ENCODE results near the gene KRTAP5-3.
"Not testable (repeated sequence)": the region's sequence is repeated elsewhere in the genome, so short reads cannot be mapped to it uniquely, and the experiment has no call there.

KRTAP5-3 gene

GRCh38 chr11:1629326-1630185, 21.3 kb upstream of the KRTAP5-3 start, which contains the start of gene KRTAP5-5:
TSS of gene KRTAP5-5 (plus strand) at chr11:1629775. CDS start at chr11:1629841, 66 bp downstream.
- no peaks in the 10 kb centered on the region for H3K9me3 ChIP-seq (ENCODE audit: control insufficient read depth, low read length)
- no peaks in the 10 kb centered on the region for H3K4me1 ChIP-seq (ENCODE audit: control insufficient read depth, insufficient read depth, low read length)
- H3K9ac ChIP-seq (ENCODE audit: low read length), result no peak within 1 kb of the TSS
- DNase-seq (ENCODE audit: low read depth), result no peak
- H3K4me3 ChIP-seq (ENCODE audit: low read length), result no peak within 1 kb of the TSS
- H3K27me3 ChIP-seq (replicated peaks; ENCODE audit: control insufficient read depth, insufficient read depth, low read length), result peaks cover 65% of the 10 kb centered on the region
- H3K36me3 ChIP-seq (ENCODE audit: control insufficient read depth, insufficient read depth, low read length, severe bottlenecking), result no peaks in the 10 kb centered on the region

- Histone ChIP-seq H3K9me3 (ENCODE audit: control insufficient read depth, low read length) (no peaks in the 10 kb centered on the region), H3K27me3 (replicated peaks; ENCODE audit: control insufficient read depth, insufficient read depth, low read length) (peaks cover 70% of the 10 kb centered on the region), H3K9ac (ENCODE audit: low read length) (no peak overlapping the region), H3K36me3 (ENCODE audit: control insufficient read depth, insufficient read depth, low read length, severe bottlenecking) (no peaks in the 10 kb centered on the region), H3K4me3 (ENCODE audit: low read length) (no peak overlapping the region), H3K4me1 (ENCODE audit: control insufficient read depth, insufficient read depth, low read length) (no peaks in the 10 kb centered on the region)
- DNase-seq (ENCODE audit: low read depth), result peak; percentile 76
Measured at GRCh38 chr11:1628506-1629325, 20.5 kb upstream of the KRTAP5-3 start.

GRCh38 chr11:1625541-1625940, 17.3 kb upstream of the KRTAP5-3 start:
- Histone ChIP-seq H3K4me3 (ENCODE audit: low read length) (no peak overlapping the region), H3K36me3 (ENCODE audit: control insufficient read depth, insufficient read depth, low read length, severe bottlenecking) (no peaks in the 10 kb centered on the region), H3K9ac (ENCODE audit: low read length) (no peak overlapping the region), H3K9me3 (ENCODE audit: control insufficient read depth, low read length) (no peaks in the 10 kb centered on the region), H3K4me1 (ENCODE audit: control insufficient read depth, insufficient read depth, low read length) (no peaks in the 10 kb centered on the region), H3K27me3 (replicated peaks; ENCODE audit: control insufficient read depth, insufficient read depth, low read length) (peaks cover 55% of the 10 kb centered on the region)
- DNase-seq (ENCODE audit: low read depth), result no peak

GRCh38 chr11:1624621-1625020, 16.4 kb upstream of the KRTAP5-3 start:
- Histone ChIP-seq H3K36me3 (ENCODE audit: control insufficient read depth, insufficient read depth, low read length, severe bottlenecking) (no peaks in the 10 kb centered on the region), H3K9me3 (ENCODE audit: control insufficient read depth, low read length) (no peaks in the 10 kb centered on the region), H3K4me3 (ENCODE audit: low read length) (no peak overlapping the region), H3K4me1 (ENCODE audit: control insufficient read depth, insufficient read depth, low read length) (no peaks in the 10 kb centered on the region), H3K9ac (ENCODE audit: low read length) (no peak overlapping the region), H3K27me3 (replicated peaks; ENCODE audit: control insufficient read depth, insufficient read depth, low read length) (peaks cover 59% of the 10 kb centered on the region)
- no peak for DNase-seq (ENCODE audit: low read depth)

GRCh38 chr11:1623716-1624115, 15.5 kb upstream of the KRTAP5-3 start:
- Histone ChIP-seq H3K4me1 (ENCODE audit: control insufficient read depth, insufficient read depth, low read length) (no peaks in the 10 kb centered on the region), H3K27me3 (replicated peaks; ENCODE audit: control insufficient read depth, insufficient read depth, low read length) (peaks cover 53% of the 10 kb centered on the region), H3K9ac (ENCODE audit: low read length) (no peak overlapping the region), H3K4me3 (ENCODE audit: low read length) (no peak overlapping the region), H3K9me3 (ENCODE audit: control insufficient read depth, low read length) (no peaks in the 10 kb centered on the region), H3K36me3 (ENCODE audit: control insufficient read depth, insufficient read depth, low read length, severe bottlenecking) (no peaks in the 10 kb centered on the region)
- no peak for DNase-seq (ENCODE audit: low read depth)

- Histone ChIP-seq H3K4me1 (ENCODE audit: control insufficient read depth, insufficient read depth, low read length) (no peaks in the 10 kb centered on the region), H3K9ac (ENCODE audit: low read length) (no peak within 1 kb of the TSS), H3K27me3 (replicated peaks; ENCODE audit: control insufficient read depth, insufficient read depth, low read length) (peaks cover 49% of the 10 kb centered on the region), H3K9me3 (ENCODE audit: control insufficient read depth, low read length) (peaks cover 4% of the 10 kb centered on the region), H3K4me3 (ENCODE audit: low read length) (no peak within 1 kb of the TSS), H3K36me3 (ENCODE audit: control insufficient read depth, insufficient read depth, low read length, severe bottlenecking) (no peaks in the 10 kb centered on the region)
- DNase-seq (ENCODE audit: low read depth), result no peak
Measured at GRCh38 chr11:1622086-1622485, 13.8 kb upstream of the KRTAP5-3 start, which contains the start of gene KRTAP5-4. TSS of gene KRTAP5-4 (minus strand) at chr11:1622138. CDS start at chr11:1622093, 45 bp downstream.

GRCh38 chr11:1619449-1619848, 11.2 kb upstream of the KRTAP5-3 start:
- Histone ChIP-seq H3K36me3 (ENCODE audit: control insufficient read depth, insufficient read depth, low read length, severe bottlenecking) (no peaks in the 10 kb centered on the region), H3K9ac (ENCODE audit: low read length) (no peak overlapping the region), H3K27me3 (replicated peaks; ENCODE audit: control insufficient read depth, insufficient read depth, low read length) (peaks cover 59% of the 10 kb centered on the region), H3K4me1 (ENCODE audit: control insufficient read depth, insufficient read depth, low read length) (no peaks in the 10 kb centered on the region), H3K9me3 (ENCODE audit: control insufficient read depth, low read length) (peaks cover 7% of the 10 kb centered on the region), H3K4me3 (ENCODE audit: low read length) (no peak overlapping the region)
- DNase-seq (ENCODE audit: low read depth), result no peak

- H3K9me3 ChIP-seq (ENCODE audit: control insufficient read depth, low read length), result peaks cover 7% of the 10 kb centered on the region
- peak; percentile 44 for DNase-seq (ENCODE audit: low read depth)
- H3K27me3 ChIP-seq (replicated peaks; ENCODE audit: control insufficient read depth, insufficient read depth, low read length), result peaks cover 62% of the 10 kb centered on the region
- no peak overlapping the region for H3K9ac ChIP-seq (ENCODE audit: low read length)
- no peaks in the 10 kb centered on the region for H3K4me1 ChIP-seq (ENCODE audit: control insufficient read depth, insufficient read depth, low read length)
- no peak overlapping the region for H3K4me3 ChIP-seq (ENCODE audit: low read length)
- no peaks in the 10 kb centered on the region for H3K36me3 ChIP-seq (ENCODE audit: control insufficient read depth, insufficient read depth, low read length, severe bottlenecking)
Measured at GRCh38 chr11:1618231-1618630, 10.0 kb upstream of the KRTAP5-3 start.

- not testable (repeated sequence) for H3K36me3 ChIP-seq (ENCODE audit: control insufficient read depth, insufficient read depth, low read length, severe bottlenecking); DNase-seq (ENCODE audit: low read depth); H3K9ac ChIP-seq (ENCODE audit: low read length); H3K4me1 ChIP-seq (ENCODE audit: control insufficient read depth, insufficient read depth, low read length); H3K4me3 ChIP-seq (ENCODE audit: low read length); H3K9me3 ChIP-seq (ENCODE audit: control insufficient read depth, low read length)
- peaks cover 37% of the 10 kb centered on the region for H3K27me3 ChIP-seq (replicated peaks; ENCODE audit: control insufficient read depth, insufficient read depth, low read length)
Measured at GRCh38 chr11:1607901-1608300, 362 bp downstream of the KRTAP5-3 start.

GRCh38 chr11:1607156-1607845, 962 bp downstream of the KRTAP5-3 start:
- H3K4me1 ChIP-seq (ENCODE audit: control insufficient read depth, insufficient read depth, low read length); H3K36me3 ChIP-seq (ENCODE audit: control insufficient read depth, insufficient read depth, low read length, severe bottlenecking); H3K9ac ChIP-seq (ENCODE audit: low read length); DNase-seq (ENCODE audit: low read depth); H3K4me3 ChIP-seq (ENCODE audit: low read length); H3K9me3 ChIP-seq (ENCODE audit: control insufficient read depth, low read length): not testable (repeated sequence)
- H3K27me3 ChIP-seq (replicated peaks; ENCODE audit: control insufficient read depth, insufficient read depth, low read length), result peaks cover 40% of the 10 kb centered on the region

GRCh38 chr11:1605923-1606322, 2.3 kb downstream of the KRTAP5-3 start:
- H3K36me3 ChIP-seq (ENCODE audit: control insufficient read depth, insufficient read depth, low read length, severe bottlenecking); H3K9ac ChIP-seq (ENCODE audit: low read length); DNase-seq (ENCODE audit: low read depth); H3K9me3 ChIP-seq (ENCODE audit: control insufficient read depth, low read length); H3K4me1 ChIP-seq (ENCODE audit: control insufficient read depth, insufficient read depth, low read length); H3K4me3 ChIP-seq (ENCODE audit: low read length): not testable (repeated sequence)
- H3K27me3 ChIP-seq (replicated peaks; ENCODE audit: control insufficient read depth, insufficient read depth, low read length), result peaks cover 54% of the 10 kb centered on the region
